Measurements from ENCODE around the gene C7orf33. TPM values are rescaled to one million over a fixed set of nuclear protein-coding genes. Genes with fewer than 3 reads are reported as not detected.

The C7orf33 gene, protein sequence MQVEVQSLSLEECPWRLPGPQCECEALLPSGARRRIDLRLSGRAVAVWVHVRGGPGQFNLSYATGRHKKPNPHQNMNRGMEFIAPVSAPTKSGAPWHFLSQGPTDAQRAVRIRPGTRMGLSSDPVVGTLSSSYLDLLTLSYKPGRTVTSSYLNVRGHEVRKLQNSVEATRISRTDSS
- not detected for polyA plus RNA-seq (2012; ENCODE audit: insufficient read depth, insufficient read length, low read depth)

DNA sequence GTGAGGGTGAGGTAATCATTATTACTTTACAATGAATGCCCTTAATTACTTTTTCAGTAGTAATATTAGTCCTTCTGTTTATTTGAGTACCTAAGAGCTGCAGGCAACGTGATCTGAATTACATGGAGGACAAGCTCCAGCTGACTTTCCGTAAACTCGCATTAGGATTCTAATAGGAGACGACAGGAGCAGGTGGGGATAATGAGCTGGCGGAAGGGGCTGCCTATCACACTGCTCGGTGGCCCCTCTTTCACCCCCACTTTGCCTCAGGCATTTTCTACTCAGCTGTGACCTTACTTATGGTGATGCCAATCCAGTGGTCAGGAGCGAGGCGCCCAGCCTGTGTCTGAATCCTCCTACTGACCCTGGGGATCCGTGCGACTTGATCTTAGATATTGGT is at the start of gene C7orf33:
Gene C7orf33 (plus strand): TSS at position 296 of the 400 bp plus-strand sequence. CDS start 160 bp downstream, outside the sequence.
- Histone ChIP-seq H3K9me3 (no peaks in the 10 kb centered on the region), H3K36me3 (no peaks in the 10 kb centered on the region), H3K4me3 (ENCODE audit: low read depth, low read length) (no peak within 1 kb of the TSS), H3K4me1 (no peaks in the 10 kb centered on the region), H3K27me3 (peaks cover 7% of the 10 kb centered on the region)
- DNase-seq, result no peak
- no peak for TF ChIP-seq CTCF (IDR thresholded peaks at IDR 0.05; ENCODE audit: low read depth, low read length)

GRCh38 chr7:148541891-148542504 is 48.6 kb upstream of the C7orf33 start:
- Histone ChIP-seq H3K36me3 (no peaks in the 10 kb centered on the region), H3K4me1 (no peaks in the 10 kb centered on the region), H3K4me3 (ENCODE audit: low read depth, low read length) (no peak overlapping the region), H3K9me3 (no peaks in the 10 kb centered on the region), H3K27me3 (no peaks in the 10 kb centered on the region)
- DNase-seq, result no peak
- no peak for TF ChIP-seq CTCF (IDR thresholded peaks at IDR 0.05; ENCODE audit: low read depth, low read length)

DNA sequence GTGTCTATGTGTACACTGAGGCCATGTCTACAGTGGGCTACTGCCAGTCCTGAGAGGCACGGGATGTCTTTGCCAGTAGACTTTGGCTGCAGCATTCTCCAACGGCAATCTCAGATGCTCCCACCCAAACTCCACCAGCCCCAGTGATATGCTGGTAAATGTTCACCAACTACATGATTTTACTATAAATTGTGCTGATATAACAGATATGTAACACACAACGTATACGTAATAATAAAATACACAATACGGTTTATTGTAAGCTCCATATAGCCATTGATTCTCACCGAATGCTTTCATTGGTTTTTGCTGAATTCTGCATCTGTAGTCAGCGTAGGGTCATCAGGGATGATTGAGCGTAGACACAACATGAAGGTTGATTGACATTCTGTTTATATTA is 47.3 kb upstream of the C7orf33 start:
- Histone ChIP-seq H3K9me3 (no peaks in the 10 kb centered on the region), H3K4me1 (no peaks in the 10 kb centered on the region), H3K4me3 (ENCODE audit: low read depth, low read length) (no peak overlapping the region), H3K27me3 (no peaks in the 10 kb centered on the region), H3K36me3 (no peaks in the 10 kb centered on the region)
- no peak for DNase-seq
- TF ChIP-seq CTCF (IDR thresholded peaks at IDR 0.05; ENCODE audit: low read depth, low read length), result no peak

- Histone ChIP-seq H3K36me3 (no peaks in the 10 kb centered on the region), H3K27me3 (no peaks in the 10 kb centered on the region), H3K4me1 (no peaks in the 10 kb centered on the region), H3K4me3 (ENCODE audit: low read depth, low read length) (no peak overlapping the region), H3K9me3 (no peaks in the 10 kb centered on the region)
- DNase-seq, result no peak
- TF ChIP-seq CTCF (IDR thresholded peaks at IDR 0.05; ENCODE audit: low read depth, low read length), result no peak
Observed at GRCh38 chr7:148545172-148545571, 45.4 kb upstream of the C7orf33 start.

DNA sequence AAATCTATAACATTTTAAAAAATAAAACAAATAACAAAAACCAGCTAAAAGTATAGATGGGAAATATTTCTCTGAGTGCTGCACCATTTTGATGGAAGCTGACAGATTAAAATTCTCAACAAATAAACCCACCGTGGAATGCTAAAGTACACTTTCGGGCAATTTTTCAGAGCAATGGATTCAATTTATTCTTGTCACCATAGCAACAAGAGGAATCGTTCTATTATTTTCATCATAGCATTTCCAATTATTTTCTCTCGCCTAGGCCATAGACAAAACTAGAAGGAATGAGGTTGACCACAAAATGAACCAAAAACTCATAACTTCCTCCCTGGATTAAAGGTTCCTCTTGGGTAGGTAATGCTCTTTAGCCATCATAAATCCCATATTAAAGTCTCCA is 44.6 kb upstream of the C7orf33 start:
- H3K9me3 ChIP-seq, result no peaks in the 10 kb centered on the region
- DNase-seq, result no peak
- H3K4me1 ChIP-seq, result no peaks in the 10 kb centered on the region
- H3K4me3 ChIP-seq (ENCODE audit: low read depth, low read length), result no peak overlapping the region
- no peak for TF ChIP-seq CTCF (IDR thresholded peaks at IDR 0.05; ENCODE audit: low read depth, low read length)
- H3K36me3 ChIP-seq, result no peaks in the 10 kb centered on the region
- H3K27me3 ChIP-seq, result no peaks in the 10 kb centered on the region

- Histone ChIP-seq H3K36me3 (no peaks in the 10 kb centered on the region), H3K27me3 (no peaks in the 10 kb centered on the region), H3K4me1 (no peaks in the 10 kb centered on the region), H3K9me3 (no peaks in the 10 kb centered on the region), H3K4me3 (ENCODE audit: low read depth, low read length) (no peak overlapping the region)
- no peak for TF ChIP-seq CTCF (IDR thresholded peaks at IDR 0.05; ENCODE audit: low read depth, low read length)
- no peak for DNase-seq
Observed at GRCh38 chr7:148546857-148547256, 43.7 kb upstream of the C7orf33 start.

All from BE2C (cell line).